ENCODE results near the gene SLC22A24.

- TF ChIP-seq CTCF (IDR thresholded peaks at IDR 0.05) (no peak), POLR2A (IDR thresholded peaks at IDR 0.05) (no peak)
Observed at GRCh38 chr11:63042596-63042995, 101.4 kb downstream of the SLC22A24 start.

All from right lobe of liver (tissue), 4 donors.